Retinal pigment epithelial cell (primary cell): ENCODE measurements around the gene IGHMBP2.
A peak's percentile ranks its signal among the peaks of the same experiment; 100 is the strongest.
"Not testable (repeated sequence)": the region's sequence is repeated elsewhere in the genome, so short reads cannot be mapped to it uniquely, and the experiment has no call there.

Source experiments
- DNase-seq: peaks from one replicate; pipeline ENCODE4 v3.0.0-alpha.2; 2010; ENCODE audit warnings: low read depth
- H3K4me3 ChIP-seq: 2 replicates; pipeline ENCODE4 v1.5.1; 2011; ENCODE audit warnings: mild to moderate bottlenecking, low read length, control low read depth, moderate library complexity
- TF ChIP-seq, protein P1 (sequence below): conservative IDR thresholded peaks from 2 replicates; pipeline ENCODE4 v1.5.1; 2011; ENCODE audit warnings: low read depth, low read length, control low read depth, inconsistent platforms

IGHMBP2 gene

DNA sequence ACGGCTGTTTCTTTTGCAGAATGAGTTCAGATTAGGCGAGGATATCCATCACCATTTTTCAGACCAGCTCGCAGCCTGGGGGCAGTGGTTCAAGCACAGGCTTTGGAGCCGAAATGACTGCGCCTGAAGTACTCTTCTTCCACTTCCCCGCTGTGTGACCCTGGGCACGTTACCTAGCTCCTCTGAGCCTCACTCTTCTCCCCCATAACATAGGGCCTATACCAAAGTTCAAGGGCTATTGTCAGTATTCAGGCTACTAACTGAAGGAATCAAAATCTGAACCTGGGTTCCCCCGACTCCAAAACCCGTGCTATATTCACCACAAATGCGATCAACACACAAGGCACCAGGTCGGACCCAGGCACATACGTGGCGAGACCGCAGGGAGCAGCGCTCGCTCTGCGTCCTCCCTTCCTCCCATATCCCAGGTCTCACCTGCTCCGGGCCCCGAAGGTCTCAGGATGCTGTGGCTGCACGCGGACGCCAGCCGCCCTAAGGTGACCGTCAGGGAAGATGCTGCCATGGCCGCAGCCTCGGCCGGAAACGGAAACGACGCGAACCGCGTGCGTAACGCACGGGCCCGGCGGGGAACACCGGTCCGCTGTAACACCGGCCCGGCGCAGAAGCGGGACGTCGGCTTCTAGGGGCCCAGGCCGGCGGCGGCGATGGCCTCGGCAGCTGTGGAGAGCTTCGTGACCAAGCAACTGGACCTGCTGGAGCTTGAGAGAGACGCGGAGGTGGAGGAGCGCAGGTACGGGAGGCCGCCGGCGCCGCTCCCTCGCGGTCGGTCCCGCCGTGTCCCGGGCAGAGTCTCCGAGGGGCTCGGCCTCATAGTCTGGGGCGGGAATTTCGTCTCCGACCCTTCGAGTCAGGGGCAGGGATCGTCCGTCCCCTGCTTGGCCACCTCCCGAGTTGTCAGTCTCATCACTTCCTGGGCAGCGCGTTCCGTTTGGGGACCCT is at the start of gene IGHMBP2, which contains the start of gene MRPL21:
IGHMBP2 (plus strand) TSS at position 604 of the 960 bp plus-strand sequence; CDS start at position 666, 62 bp downstream.
MRPL21 (minus strand) TSS at position 545 of the 960 bp plus-strand sequence; CDS start at position 523, 22 bp downstream.
- TF ChIP-seq, protein P1, sequence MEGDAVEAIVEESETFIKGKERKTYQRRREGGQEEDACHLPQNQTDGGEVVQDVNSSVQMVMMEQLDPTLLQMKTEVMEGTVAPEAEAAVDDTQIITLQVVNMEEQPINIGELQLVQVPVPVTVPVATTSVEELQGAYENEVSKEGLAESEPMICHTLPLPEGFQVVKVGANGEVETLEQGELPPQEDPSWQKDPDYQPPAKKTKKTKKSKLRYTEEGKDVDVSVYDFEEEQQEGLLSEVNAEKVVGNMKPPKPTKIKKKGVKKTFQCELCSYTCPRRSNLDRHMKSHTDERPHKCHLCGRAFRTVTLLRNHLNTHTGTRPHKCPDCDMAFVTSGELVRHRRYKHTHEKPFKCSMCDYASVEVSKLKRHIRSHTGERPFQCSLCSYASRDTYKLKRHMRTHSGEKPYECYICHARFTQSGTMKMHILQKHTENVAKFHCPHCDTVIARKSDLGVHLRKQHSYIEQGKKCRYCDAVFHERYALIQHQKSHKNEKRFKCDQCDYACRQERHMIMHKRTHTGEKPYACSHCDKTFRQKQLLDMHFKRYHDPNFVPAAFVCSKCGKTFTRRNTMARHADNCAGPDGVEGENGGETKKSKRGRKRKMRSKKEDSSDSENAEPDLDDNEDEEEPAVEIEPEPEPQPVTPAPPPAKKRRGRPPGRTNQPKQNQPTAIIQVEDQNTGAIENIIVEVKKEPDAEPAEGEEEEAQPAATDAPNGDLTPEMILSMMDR, result no peak
- DNase-seq, result peak; percentile 44
- H3K4me3 ChIP-seq, result peak within 1 kb of the TSS; percentile 100

DNA sequence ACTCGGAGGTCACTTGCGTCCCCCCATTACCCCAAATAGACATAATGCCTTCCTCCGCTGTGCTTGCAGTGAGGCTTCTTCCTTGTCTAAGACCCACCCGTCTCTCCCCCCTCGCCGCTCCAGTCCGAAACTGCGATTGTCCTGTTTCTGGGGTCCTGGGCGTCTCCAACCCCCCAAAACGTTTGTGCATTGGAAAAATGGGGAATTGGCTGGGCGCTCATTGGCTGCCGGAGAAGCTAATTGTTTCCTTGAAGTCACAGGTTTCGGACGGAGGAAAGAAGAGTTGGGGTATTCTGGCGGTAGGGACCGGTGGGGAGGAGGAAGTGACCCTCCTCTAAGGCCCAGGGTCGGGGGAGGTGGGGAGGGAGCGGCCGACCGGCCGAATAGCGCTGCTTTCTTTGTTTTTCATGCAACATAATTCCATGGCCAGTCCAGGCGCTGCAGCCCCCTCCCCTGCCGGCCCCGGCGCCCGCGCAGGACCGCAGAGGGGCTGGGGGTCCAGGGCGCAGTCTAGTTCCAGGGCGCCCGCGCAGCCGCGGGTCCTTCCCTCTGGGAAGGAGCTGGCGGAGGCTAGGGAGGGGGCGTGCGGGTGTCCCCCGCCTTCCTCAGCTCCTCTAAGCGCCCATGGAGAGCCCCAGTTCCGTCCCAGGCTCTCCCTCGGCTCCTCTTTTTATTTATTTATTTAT is 49.3 kb upstream of the IGHMBP2 start:
- TF ChIP-seq, protein P1, result no peak
- no peak for DNase-seq
- no peak overlapping the region for H3K4me3 ChIP-seq

DNA sequence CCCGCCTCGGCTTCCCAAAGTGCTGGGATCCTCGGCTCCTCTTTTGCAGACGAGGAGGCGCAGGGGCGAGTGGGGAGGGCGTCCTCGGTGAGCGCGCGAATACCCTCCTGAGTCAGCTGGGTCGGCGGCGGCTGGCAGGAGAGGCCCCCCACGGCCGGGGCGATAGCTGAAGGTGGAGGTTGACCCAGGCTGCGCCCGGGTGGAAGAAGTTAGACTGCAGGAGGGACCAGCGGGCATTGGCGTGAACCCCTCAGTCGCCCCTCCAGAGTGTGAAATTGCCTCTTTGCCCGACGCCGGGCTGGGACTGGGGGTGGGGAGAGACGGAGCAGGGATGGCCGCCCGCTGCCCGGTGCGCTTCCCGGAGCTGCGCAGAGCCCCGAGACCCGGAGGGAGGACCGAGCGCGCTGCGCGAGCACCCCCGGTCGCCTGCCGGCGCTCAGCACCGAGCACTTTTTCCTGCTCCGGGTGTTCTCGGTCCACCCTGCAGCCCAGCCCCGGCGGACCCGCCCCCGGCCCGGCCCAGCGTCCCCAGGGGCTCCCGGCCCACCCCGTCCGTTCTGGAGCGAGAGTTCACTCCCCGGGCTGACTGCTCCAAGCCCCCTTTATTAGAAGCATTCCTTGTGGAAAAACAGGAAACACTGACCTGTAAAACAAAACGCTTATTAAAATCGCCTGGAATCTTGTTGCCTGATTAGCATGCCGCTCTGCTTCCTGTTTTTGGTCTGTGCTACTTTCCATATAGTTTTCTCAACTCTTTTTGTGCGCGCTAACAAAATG is 48.3 kb upstream of the IGHMBP2 start:
- TF ChIP-seq, protein P1, result no peak
- DNase-seq, result no peak

DNA sequence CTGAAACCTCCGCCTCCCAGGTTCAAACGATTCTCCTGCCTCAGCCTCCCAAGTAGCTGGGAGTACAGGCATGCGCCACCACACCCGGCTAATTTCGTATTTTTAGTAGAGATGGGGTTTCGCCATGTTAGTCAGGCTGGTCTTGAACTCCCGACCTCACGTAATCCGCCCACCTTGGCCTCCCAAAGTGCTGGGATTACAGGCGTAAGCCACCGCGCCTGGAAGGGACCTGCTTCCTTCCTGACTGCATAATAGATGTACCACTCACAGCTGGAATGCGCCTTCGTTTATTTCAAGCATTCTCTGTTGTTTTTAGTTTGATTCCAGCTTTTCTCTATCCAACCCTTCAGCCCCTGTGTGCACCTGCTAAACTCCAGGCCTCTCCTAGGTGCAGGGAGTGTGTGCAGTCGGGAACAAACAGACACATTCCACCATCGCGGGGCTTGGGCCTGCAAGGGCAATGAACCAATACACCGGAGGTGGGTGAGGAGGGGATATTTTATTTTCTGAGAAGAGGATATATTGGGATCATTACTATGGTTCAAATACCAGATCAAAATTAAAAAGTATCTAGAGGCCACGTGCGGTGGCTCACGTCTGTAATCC is 47.2 kb upstream of the IGHMBP2 start:
- not testable (repeated sequence) for DNase-seq

More for the DNA sequence above, 48.3 kb upstream of the IGHMBP2 start:
- H3K4me3 ChIP-seq, result peak overlapping the region; percentile 32

DNA sequence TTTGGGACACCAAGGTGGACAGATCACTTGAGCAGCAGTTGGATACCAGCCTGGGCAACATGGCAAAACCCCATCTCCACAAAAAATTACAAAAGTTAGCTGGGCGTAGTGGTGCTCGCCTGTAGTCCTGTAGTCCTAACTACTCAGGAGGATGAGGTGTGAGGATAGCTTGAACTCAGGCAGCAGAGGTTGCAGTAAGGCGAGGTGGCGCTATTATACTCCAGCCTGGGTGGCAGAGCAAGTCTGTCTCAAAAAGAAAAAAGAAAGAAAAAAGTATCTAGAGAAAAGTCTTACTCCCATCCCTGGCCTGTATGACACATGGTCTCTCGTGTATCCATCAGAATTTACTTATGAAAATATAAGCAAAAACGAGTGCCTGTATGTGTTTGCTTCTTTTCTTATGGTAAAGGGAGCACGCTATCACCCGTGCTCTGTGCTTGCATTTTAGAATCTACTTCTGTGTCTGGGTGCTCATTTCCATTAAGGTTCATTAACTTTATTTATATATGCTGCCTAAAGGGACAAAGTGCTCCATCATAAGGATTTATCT is 46.6 kb upstream of the IGHMBP2 start:
- DNase-seq, result no peak
- H3K4me3 ChIP-seq, result no peak overlapping the region
- TF ChIP-seq, protein P1, result no peak

More for the DNA sequence above, 47.2 kb upstream of the IGHMBP2 start:
- H3K4me3 ChIP-seq, result not testable (repeated sequence)

DNA sequence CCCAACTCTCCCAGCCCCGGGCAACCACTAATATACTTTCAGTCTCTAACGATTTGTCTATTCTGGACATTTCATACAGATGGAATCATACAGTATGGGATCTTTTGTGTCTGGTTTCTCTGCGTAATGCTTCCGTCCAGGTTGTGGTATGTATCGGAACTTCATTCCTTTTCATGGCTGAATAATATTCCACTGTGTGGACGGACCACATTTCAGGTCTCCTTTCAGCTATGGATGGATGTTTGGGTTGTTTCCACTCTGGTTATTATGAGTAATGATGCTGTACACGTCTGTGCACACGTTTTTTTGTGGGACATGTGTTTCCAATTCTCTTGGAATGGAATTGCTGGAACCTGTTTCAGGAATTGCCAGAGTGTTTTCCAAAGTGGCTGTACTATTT is 44.6 kb upstream of the IGHMBP2 start:
- no peak overlapping the region for H3K4me3 ChIP-seq
- DNase-seq, result no peak
- TF ChIP-seq, protein P1, result no peak
